ENCODE measurements around the gene CHP2. TPM values are rescaled to one million over a fixed set of nuclear protein-coding genes. Genes with fewer than 3 reads are reported as not detected.
"Not testable (repeated sequence)": the region's sequence is repeated elsewhere in the genome, so short reads cannot be mapped to it uniquely, and the experiment has no call there.

Gene CHP2
- total RNA-seq, 1 donor from 2014 or later = 0.26 TPM

DNA sequence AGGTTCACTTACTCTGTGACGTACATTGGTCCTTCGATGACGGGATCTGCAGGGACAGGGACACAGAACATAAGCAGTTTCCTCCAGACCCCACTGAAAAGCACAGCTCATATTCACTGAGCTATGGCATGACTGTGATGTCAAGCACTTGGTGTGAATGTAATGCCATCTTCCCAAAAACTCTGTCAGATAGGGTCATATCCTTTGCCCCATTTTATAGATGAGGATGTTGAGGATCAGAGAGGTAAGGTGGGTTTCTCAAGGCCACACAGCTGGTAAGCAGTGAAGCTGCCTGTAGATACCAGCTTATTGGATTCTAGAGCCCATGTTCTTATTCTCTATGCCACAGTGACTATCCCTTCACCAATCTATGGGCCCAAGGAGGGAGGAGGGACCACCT, 44.3 kb upstream of the CHP2 start:
- DNase-seq (ENCODE audit: low read depth) (no peak), FAIRE-seq (no peak)

DNA sequence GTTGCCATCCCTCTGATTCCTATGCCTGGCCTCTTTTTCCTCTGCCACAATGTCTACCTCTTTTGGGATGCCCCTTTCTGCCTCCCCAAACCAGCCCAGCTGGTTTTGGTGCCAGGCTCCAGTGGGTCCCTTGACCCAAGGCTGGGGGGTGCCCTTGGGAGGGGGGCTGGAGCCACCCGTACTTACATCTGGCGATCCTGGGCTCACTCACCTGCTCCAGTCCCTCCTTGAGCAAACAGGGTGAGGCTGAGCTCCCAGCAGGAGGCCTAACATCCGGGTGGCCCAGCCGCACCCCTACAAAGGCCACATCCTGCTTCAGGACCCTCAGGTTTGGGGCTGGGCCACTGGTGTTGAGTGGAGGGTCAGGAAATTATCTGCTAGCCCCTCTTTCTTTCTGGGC, 43.0 kb upstream of the CHP2 start:
- FAIRE-seq (no peak), DNase-seq (ENCODE audit: low read depth) (no peak)
- H3K36me3 ChIP-seq (ENCODE audit: control insufficient read depth, insufficient read depth, low read length) = no peaks in the 10 kb centered on the region
- H3K27me3 ChIP-seq (ENCODE audit: control insufficient read depth, insufficient read depth, low read length) = peaks cover 3% of the 10 kb centered on the region
- TF ChIP-seq CTCF (IDR thresholded peaks at IDR 0.05; ENCODE audit: insufficient read depth, low read length, severe bottlenecking) = no peak
- no peak overlapping the region for H3K4me3 ChIP-seq (ENCODE audit: low read depth, low read length)

More for the DNA sequence above, 44.3 kb upstream of the CHP2 start:
- TF ChIP-seq CTCF (IDR thresholded peaks at IDR 0.05; ENCODE audit: insufficient read depth, low read length, severe bottlenecking) = no peak
- Histone ChIP-seq H3K36me3 (ENCODE audit: control insufficient read depth, insufficient read depth, low read length) (no peaks in the 10 kb centered on the region), H3K27me3 (ENCODE audit: control insufficient read depth, insufficient read depth, low read length) (peaks cover 3% of the 10 kb centered on the region), H3K4me3 (ENCODE audit: low read depth, low read length) (no peak overlapping the region)

DNA sequence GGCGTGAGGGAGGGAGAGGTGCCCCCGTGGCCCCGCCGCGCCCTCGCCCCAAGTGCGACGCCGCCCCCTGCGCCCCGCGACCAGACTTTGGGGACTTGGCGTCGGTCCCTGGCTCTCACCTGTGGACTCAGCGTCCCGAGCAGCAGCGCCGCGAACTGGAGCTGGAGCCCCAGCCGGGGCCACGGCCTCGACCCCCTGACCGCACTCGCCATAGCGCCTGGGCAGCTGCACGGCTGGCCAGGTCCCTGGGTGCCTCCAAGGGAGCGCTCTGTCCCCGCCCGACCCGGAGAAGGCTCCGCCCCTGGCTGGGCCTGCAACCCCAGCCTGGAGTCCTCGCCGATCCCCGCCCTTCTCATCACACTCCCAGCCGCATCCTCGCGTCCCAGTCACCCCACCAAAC, 41.9 kb upstream of the CHP2 start, which contains the start of gene ERN2:
ERN2 (minus strand) TSS at position 247 of the 400 bp plus-strand sequence; CDS start at position 212, 35 bp downstream.
- TF ChIP-seq CTCF (IDR thresholded peaks at IDR 0.05; ENCODE audit: insufficient read depth, low read length, severe bottlenecking) = no peak
- DNase-seq (ENCODE audit: low read depth) (no peak), FAIRE-seq (no peak)
- Histone ChIP-seq H3K27me3 (ENCODE audit: control insufficient read depth, insufficient read depth, low read length) (peaks cover 3% of the 10 kb centered on the region), H3K36me3 (ENCODE audit: control insufficient read depth, insufficient read depth, low read length) (no peaks in the 10 kb centered on the region), H3K4me3 (ENCODE audit: low read depth, low read length) (no peak within 1 kb of the TSS)

DNA sequence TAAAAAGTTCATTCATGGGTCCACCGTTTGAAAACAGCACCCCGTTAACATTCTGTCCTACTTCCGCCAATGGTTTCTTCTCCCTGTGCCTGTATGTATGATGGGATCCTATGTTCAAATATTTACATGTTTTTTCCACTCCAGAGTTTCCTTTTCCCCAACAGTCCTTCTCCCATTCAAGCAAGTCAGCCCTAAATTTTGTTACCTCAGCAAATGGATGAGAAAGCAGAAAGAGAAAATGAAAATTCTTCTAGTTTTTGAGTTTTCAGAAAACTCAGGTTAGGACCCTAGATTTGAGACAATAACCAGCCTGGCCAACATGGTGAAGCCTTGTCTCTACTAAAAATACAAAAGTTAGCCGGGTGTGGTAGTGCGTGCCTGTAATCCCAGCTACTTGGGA, 38.3 kb upstream of the CHP2 start:
- H3K36me3 ChIP-seq (ENCODE audit: control insufficient read depth, insufficient read depth, low read length) = no peaks in the 10 kb centered on the region
- H3K4me3 ChIP-seq (ENCODE audit: low read depth, low read length) = no peak overlapping the region
- FAIRE-seq (no peak), DNase-seq (ENCODE audit: low read depth) (no peak)
- peaks cover 3% of the 10 kb centered on the region for H3K27me3 ChIP-seq (ENCODE audit: control insufficient read depth, insufficient read depth, low read length)
- no peak for TF ChIP-seq CTCF (IDR thresholded peaks at IDR 0.05; ENCODE audit: insufficient read depth, low read length, severe bottlenecking)

GRCh38 chr16:23722613-23723240, 32.1 kb upstream of the CHP2 start:
- not testable (repeated sequence) for H3K27me3 ChIP-seq (ENCODE audit: control insufficient read depth, insufficient read depth, low read length); H3K36me3 ChIP-seq (ENCODE audit: control insufficient read depth, insufficient read depth, low read length); FAIRE-seq; H3K4me3 ChIP-seq (ENCODE audit: low read depth, low read length); DNase-seq (ENCODE audit: low read depth)

DNA sequence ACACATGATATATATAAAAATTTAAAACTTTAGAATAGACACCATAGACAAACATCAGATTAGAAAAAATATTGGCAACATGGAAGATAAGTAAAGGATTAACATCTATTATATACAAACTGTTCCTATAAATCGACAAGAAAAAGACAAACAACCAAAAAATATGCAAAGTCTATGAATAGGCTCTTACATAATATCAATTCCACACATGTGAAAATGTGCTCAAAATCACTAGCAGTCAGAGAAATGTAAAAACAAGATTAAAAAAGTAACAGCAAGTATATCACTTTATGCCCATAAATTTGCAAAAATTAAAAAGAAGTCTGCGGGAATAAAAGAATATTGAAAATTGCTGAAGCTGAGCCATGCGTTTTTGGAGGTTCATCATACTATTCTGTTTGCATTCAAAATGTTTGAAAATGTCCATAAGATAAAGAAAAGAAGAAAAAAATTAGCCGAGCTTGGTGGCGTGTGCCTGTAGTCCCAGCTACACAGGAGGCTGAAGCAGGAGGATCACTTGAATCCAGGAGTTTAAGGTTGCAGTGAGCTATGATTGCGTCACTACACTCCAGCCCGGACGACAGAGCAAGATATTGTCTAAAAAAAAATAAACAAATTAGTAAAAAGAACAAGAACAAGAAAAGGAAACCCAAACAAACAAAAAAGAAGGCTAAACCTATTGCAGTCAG, 30.6 kb upstream of the CHP2 start:
- Histone ChIP-seq H3K4me3 (ENCODE audit: low read depth, low read length) (no peak overlapping the region), H3K36me3 (ENCODE audit: control insufficient read depth, insufficient read depth, low read length) (no peaks in the 10 kb centered on the region), H3K27me3 (ENCODE audit: control insufficient read depth, insufficient read depth, low read length) (no peaks in the 10 kb centered on the region)
- FAIRE-seq (no peak), DNase-seq (ENCODE audit: low read depth) (no peak)
- no peak for TF ChIP-seq CTCF (IDR thresholded peaks at IDR 0.05; ENCODE audit: insufficient read depth, low read length, severe bottlenecking)

Data from bronchial epithelial cell (primary cell).